HG03342 (cell line): ENCODE data around the gene FZD4.
"Not testable (repeated sequence)": the region's sequence is repeated elsewhere in the genome, so short reads cannot be mapped to it uniquely, and the experiment has no call there.

ENCODE experiments used
- ATAC-seq: cut with Tn5 transposase; IDR thresholded peaks from one replicate; pipeline ENCODE4 v1.9.1; 2021; ENCODE audit warnings: mild to moderate bottlenecking, moderate library complexity; ENCODE audit not compliant: unreplicated experiment

Gene FZD4

DNA sequence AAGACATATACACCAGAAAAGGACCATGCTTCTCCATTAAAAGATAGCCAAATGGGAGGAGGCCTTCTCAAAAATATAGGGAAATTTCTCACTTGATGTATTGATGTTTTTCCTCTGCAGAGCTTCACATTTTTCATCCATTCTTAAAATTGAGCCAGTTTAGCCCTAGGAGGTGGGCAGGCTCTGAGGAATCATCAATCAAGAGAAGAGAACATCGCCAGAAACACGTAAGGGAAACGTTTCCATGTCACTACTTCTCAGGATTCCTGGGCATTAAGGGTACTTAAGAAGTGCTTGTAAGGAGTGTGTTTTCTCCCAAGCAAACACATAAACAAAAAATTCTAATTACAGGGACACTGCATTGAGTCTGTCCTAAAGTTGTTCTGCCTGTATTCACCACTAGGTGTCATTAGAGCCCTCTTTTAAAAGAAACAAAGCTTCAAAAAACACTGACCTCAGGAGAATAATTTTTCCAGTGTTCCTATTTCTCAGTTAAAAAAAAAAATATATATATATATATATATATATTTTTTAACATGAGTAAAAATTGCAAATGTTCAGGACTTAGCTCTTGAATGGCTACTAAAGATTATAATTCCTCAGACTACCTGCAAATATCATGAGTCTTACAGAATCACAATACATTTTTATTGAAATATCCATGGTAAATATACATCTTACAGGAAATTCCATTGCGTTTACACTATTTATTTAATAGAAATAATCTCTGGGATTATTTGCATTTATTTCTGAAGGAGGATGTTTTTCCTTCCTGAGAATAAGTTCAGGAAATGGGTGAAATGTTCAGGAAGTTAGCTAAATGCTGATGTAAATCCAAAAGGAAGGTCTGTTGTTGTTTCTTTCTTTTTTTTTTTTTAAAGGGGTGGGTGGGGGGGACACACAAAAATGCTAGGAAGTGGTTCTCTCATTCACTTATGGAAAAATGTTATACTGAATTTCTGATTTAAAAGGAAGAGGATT lies 16.0 kb downstream of the FZD4 start:
- ATAC-seq: peak; percentile 76

DNA sequence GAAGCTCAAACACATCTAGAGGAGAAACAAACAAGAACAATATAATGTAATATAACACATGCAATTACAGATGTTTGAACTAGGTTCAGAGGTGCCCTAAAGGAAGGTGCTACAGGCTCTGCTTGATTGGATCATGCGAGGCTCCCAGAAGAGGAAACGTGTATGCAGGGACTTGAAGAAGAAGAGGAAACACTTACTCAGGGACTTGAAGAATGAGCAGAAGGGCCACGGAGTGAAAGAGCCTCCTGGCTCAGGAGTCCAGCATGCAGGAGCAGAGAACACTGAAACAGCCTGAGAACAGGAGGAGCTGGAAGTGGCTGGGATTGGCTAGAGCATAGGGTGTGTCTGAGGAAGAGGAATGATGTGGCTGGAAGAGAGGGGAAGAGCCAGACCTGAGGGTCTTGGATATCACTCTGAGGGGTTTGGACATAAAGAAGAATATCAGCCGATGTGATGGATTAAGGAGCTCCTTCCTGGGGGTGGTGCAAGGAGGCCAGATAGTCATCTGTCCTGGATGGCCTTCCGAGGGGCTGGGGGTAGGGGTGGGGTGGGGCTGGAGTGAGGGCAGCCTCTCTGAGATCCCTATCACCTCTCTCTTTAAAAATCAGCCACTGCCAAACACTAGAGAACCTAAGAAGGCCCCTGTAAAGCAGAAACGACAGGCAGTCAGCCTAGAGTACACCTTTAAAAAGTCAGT lies 16.8 kb downstream of the FZD4 start:
- ATAC-seq: no peak

DNA sequence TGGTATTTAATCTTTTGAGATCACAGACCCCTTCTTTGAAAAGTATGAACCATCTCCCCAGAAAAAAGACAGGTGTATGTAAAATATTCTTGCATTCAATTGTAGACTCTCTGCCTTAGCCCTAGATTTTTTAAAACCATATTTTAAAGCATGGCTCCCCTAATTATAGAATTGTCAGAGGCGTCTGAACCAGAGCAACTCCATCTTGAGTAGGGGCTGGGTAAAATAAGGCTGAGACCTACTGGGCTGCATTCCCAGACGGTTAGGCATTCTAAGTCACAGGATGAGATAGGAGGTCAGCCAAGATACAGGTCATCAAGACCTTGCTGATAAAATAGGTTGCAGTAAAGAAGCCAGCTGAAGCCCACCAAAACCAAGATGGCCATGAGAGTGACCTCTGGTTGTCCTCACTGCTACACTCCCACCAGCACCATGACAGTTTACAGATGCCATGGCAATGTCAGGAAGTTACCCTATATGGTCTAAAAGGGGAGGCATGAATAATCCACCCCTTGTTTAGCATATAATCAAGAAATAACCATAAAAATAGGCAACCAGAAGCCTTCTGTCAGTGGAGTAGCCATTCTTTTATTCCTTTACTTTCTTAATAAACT lies 17.9 kb downstream of the FZD4 start:
- not testable (repeated sequence) for ATAC-seq

DNA sequence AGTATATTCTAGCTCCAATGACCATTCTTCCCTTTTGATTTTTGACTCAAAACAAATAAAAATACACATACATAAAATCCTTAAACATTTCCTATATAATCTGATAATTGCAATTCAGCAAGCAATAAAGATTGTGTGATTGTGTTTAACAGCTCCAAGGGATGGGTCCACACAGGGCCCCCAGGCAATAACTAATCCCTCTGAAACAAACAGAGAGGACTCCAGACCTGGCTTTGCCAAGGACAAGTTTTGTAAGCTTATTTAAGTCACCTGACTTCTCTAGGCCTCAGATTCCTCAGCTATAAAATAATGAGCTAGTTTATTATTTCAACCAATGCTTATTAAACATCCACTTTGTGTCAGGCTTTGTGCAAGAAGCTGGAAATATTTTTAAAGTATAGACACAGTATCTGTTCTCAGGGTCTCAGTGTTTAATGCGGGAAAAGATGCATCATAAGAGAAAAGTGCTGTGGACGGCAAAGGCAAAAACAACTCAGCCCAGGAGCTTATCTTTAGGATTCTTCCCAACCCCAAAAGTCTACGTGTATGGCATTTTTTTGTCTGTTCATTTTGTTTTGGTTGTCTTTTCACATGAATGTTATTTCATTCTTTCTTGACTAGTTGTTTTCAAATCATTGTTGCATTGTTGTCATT lies 20.1 kb downstream of the FZD4 start:
- ATAC-seq: no peak

DNA sequence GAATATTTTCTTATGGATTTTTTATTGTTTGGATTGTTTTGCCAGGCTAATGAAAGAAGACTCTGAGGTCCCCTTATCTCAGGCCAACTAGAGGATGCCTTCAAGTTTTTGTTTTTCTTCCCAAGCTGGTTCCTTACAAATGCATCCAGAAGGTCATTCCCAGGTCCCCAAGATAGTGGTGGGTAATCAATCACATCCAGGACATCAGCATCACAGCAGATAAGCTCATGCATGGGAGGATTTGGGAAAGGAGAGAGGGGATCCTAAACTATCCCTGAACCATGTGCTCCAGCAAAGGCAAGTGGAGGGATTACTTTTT lies 20.7 kb downstream of the FZD4 start:
- ATAC-seq: no peak

DNA sequence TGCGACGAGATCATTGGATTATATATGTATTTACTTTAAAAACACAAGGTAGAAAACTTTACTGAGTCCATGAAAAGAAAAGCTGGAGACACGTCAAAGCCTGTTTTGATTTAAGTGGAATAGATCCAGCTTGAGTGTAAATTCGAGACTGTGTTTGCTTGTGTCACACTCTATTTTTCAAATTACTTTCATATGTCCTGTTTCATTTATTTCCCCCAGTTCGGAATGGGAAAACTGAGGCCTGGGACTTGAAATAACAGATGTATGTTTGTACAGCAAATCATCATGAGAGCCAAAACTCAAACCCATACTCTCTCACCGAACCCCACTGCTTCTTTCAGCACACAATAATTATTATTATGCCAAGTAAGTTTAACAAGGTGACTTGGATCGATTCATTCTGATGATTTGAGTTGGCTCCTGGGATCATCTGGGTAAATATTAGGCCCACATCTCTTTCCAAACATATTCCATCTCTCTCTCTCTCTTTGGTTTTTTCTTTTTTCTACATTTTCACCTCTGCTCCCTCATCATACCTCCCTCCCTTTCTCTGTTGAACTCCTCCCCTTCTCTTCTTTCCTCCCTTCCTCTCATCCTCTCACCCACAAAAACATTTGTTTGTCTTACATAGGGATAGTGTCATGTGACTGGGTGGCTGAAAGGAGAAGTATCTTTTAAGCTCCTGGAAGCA lies 21.2 kb downstream of the FZD4 start:
- no peak for ATAC-seq

DNA sequence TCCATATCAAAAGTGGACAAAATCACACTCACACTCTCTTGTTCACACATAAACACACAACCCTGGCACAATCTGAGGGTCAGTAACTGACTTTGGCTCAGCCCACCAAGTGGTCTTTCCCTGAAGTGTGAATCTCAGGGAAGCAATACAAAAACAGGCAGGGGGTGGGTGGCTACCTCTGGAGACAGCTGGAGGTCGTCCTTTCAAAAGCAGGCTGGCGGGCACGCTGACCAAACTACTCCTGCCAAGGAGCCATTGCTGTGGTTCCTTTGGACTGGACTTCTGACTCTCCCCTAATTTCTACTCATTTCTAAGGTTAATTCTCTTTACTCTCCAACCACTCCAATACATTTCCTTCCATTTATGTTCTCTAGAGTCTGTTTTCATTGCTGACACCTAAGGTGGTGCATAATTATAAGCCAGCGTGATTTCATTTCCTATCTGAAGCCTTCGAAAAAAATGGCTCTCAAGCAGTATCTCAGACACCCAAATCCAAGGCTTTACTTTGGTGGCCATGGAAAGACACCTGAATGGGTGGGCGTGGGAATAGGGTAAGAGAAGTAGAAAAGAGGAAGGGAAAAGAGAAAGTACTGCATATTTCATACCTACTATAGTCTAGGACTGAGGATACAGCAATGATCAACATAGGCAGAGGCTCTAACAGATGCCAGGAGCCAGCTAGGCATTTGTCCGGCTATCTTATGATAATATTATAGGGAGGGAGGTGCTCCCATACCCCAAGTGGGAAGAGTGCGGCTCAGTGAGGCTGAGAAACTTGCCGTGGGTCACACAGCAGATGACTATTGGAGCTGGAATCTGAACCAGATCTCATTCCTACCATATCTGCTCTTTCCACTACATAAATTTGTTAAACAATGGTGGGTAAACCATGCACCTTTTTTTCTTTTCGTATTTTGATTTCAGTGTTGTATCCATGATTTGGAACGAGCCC lies 22.0 kb downstream of the FZD4 start:
- no peak for ATAC-seq

DNA sequence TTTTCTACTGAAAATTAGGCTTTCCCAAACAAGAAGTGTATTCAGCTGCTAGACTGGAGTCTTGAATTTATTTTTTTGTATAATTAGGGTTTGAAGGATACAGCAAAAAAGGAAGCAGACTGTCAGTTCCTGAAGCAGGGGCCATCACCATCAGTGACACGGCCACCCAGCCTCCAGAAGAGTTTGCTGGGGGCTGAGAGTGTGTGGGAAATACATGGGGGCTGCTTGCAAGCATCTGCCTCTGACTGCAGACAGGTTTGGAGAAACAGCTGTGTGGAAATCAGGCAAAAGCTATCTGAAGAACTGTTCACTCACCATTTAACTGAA lies 23.0 kb downstream of the FZD4 start:
- ATAC-seq: no peak

DNA sequence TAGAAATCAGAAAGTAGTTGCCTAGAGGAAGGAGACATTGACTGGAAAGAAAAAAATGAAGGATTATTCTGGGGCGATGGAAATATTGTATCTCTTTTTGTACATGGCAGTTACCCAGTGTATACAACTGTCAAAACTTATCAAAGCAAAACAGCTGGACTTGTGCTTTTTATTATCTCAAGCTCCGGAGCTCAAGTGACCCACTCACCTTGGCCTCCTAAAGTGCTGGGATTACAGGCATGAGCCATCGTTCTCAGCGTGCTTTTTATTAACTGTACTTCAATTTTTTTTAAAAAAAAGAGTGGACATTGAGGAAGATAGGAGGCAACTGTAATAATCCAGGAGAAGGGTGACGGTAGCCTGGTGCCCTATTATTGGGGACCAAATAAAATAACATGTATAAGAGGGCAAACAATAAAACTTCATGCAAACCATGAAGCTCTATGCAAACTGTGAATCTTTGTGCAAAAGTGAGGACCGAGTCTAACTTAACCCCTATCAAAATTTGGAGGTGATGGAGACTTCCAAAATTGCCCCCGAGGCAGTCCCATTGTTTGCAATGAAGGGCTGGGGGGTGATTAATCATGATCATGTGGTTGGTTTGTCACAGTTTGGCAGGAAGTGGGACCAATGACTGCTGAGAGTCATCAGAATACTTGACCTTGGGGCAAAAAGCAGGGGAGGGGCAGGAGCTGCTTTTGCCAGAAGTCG lies 23.5 kb downstream of the FZD4 start:
- no peak for ATAC-seq

DNA sequence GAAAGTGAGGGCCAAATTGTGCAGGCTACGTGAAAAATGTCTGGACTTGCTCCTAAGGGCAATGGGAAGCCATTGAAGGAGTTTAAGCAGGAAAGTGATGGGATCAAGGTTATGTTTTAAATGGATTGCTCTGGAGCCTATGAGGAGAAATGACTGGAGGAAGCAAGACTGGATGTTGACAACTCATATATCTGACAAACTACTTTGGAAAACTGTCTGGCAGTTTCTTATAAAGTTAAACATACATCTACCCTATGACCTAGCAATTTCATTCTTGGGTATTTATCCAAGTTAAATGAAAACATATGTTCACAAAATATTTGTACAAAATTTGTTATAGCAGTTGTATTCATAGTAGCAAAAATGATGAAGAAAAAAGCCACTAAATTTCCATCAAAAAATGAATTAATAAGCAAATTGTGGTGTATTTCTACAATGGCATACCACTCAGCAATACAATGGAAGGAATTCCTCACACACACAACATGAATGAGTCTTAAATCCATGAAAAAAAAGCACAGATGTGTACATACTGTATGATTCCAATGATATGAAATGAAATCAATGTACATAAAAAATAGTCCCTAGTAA lies 24.1 kb downstream of the FZD4 start:
- ATAC-seq: no peak

DNA sequence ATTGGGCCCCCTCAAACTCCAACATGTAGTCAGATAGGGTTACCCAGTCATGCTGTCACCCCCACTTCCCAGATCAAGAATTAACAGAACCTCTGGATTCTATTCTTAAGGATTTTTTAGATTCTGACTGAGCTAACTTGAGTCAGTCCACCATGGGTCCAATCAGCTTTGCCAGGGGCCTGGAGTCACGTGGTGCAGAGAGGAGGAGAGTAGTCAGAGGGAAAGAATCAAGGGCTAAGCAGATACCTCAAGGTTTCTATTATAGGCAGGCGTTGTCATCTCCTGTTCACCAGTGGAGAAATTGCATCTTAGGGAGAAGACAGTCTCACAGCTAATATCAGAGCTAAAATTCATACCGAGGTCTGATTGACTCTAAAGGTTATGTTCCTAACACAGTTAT lies 28.2 kb downstream of the FZD4 start:
- ATAC-seq: no peak

DNA sequence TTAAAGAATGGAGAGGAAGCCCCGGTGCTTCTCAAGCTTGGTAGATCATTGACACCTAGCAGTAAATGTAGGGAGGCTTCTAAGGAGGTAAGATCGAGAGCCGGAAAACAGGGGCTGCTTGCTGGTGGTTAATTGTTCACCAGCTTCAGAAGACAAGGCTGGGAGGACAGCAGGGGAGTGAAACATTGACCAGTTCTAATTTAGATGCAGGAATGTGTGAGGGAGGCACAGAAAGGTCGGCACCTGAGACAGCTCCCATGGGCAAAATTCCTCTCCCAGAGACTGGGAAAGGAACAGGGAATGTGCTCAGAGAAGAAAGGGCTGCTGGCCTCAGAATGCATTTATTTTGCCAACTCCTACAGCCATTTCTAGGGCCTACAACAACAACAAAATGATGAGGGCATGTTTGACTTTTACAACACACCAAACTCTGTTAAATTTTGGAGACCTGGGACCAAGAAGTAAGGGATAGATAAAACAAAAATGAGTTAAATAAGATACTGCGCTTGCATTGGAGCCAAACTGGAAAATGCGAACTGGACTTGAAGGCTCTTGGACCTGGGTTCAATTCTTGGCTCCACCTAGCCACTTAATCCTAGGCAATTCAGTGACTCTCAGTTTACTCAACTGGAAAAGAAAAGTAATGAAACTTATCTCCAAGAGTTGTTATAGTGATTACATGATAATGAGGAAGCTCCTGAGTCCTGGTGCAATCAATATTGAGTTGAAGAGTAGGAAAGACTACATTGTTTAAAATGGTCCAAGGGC lies 31.0 kb downstream of the FZD4 start:
- no peak for ATAC-seq

DNA sequence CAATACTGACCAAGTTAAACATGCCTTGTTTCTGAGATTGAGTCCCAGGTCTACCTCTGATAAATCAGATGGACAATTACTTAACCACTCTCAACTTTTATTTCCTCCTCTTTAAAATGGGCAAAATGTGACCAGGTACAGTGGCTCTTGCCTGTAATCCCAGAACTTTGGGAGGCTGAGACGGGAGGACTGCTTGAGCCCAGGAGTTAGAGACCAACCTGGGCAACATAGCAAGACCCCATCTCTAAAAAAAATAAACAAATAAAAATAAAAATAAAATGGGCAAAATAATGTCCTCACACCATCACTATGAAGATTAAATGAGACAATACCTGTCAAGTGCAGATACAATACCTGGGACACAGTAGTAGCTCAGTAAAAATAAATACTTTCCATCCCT lies 33.0 kb downstream of the FZD4 start:
- no peak for ATAC-seq

DNA sequence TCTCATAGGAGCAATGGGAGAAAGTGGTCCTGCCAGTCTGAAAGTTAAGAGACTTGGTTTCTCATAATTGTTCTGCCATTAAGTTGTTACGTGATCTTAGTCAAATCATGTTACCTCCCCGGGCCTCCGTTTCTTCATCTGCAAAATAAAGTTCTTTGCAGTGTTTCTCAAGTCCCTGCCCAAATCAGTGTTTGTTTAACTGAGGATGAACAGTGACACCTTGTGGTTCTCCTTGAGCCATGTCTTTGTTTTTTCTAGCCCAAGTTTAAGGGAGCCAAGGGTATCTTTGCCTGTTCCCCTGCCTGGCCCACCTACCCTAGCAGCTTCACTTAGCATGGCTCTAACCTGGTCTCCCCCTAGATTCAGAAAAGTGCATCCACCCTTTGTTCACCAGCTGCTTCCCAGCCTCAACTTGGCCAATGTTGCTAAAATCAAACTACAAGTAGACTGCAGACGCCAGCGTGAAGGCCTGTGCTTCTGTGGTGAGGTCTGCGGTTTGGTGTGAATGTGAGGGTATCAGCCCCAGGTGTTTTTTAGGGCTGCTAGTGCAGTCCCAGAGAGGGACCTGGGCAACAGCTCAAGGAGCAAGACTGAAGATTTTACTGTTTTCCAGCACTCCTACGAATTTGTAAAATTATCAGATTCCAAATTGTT lies 35.5 kb downstream of the FZD4 start:
- ATAC-seq: peak; percentile 64

DNA sequence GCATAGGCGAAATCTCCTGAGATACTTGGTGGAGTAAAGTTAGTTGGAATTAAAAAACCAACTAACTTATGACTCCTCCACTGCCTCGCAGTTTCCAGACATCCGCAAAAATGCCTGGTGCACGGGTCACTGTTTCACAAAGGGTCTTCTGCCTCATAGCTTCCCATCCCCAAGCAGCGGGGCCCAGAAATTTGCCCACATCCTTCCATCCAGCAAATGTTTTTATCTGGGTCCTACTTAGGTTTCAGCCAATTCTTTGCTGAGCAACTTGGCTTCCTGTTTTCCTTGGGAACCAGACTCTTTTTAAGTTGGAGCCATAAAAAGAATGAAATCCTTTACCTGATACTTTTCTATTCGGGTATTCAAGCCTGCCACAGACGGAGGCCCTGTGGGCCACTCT lies 36.2 kb downstream of the FZD4 start:
- ATAC-seq: no peak

DNA sequence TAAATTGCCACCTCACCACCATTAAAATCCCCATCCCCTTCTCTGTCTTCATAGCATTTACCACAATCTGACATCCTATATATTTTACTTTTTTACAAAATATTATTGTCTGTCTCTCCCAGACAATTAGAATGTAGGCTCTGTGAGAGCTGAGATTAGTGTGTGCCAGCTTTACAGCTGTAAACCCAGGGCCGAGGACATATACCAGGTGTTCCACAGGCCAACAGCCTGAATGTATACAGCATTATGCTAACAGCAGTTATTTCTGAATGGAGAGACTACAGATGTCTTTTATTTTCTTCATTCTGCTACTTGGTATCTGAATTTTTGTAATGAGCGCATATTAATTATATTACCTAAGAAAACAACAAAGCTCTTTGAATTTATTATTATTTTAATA lies 36.7 kb downstream of the FZD4 start:
- no peak for ATAC-seq

DNA sequence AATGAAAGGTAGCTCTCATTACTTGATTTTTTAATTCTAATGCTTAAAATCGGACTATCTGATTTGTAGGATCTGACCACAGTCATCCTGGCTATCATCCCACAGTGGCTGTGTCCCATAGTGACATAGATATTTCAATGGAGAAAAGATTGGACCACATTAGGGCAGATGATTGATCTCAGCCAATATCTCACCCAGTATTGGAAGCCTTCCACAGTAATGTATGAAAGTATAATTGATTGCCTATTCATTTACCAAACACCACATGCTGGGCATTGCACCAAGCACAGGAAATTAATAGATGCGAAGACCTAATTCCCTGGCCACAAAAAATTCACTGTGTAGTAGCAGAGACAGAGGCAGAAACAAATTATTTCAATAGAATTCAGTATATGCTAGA lies 37.6 kb downstream of the FZD4 start:
- ATAC-seq: no peak

DNA sequence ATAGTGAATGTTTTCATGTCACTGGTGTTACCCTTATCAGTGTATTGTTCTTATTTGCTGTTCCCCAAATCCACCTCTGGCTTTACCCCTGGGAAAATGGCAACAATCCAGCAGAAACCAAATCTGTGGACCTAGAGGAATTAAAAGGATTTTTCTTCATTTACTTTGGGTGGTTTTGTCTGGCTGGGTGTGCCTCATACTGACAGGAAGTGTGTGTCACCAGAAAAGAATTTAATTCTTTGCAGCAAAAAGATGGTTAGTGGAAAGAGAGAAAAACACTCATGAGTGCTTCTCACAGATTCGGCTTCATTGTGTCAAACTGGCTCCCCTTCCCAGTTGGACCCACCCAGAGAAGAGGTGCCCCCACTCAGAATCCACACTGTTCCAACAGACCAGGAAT lies 38.9 kb downstream of the FZD4 start:
- no peak for ATAC-seq
